SIG-M5 (cell line): Measurements from ENCODE around the gene C16orf89.
"Not testable (repeated sequence)": the region's sequence is repeated elsewhere in the genome, so short reads cannot be mapped to it uniquely, and the experiment has no call there.

Experiments used
- DNase-seq: peaks from one replicate; lab custom pipeline; 2025; lab: John Stamatoyannopoulos, UW

The C16orf89 gene

GRCh38 chr16:5084802-5085201 lies 19.0 kb upstream of the C16orf89 start:
- not testable (repeated sequence) for DNase-seq

- DNase-seq = not testable (repeated sequence)
These were observed 18.5 kb upstream of the C16orf89 start for GRCh38 chr16:5084099-5084731.

- DNase-seq = not testable (repeated sequence)
These were observed 17.9 kb upstream of the C16orf89 start for GRCh38 chr16:5083646-5084045.

GRCh38 chr16:5080996-5081395 lies 15.2 kb upstream of the C16orf89 start:
- not testable (repeated sequence) for DNase-seq

GRCh38 chr16:5080461-5080860 lies 14.7 kb upstream of the C16orf89 start:
- not testable (repeated sequence) for DNase-seq

GRCh38 chr16:5078626-5079025 lies 12.9 kb upstream of the C16orf89 start:
- no peak for DNase-seq

GRCh38 chr16:5077304-5077703 lies 11.5 kb upstream of the C16orf89 start:
- no peak for DNase-seq

- no peak for DNase-seq
These were observed 9.9 kb upstream of the C16orf89 start for GRCh38 chr16:5075637-5076036.

GRCh38 chr16:5073771-5074170 lies 8.0 kb upstream of the C16orf89 start:
- not testable (repeated sequence) for DNase-seq

GRCh38 chr16:5073279-5073629 lies 7.5 kb upstream of the C16orf89 start:
- no peak for DNase-seq

GRCh38 chr16:5072334-5073278 lies 6.8 kb upstream of the C16orf89 start:
- no peak for DNase-seq

GRCh38 chr16:5071681-5072333 lies 6.1 kb upstream of the C16orf89 start, which contains the start of gene ALG1:
TSS of gene ALG1 (plus strand) at chr16:5071843. CDS start at chr16:5071850, 7 bp downstream.
- DNase-seq = no peak

GRCh38 chr16:5071341-5071680 lies 5.6 kb upstream of the C16orf89 start:
- DNase-seq = no peak

GRCh38 chr16:5070431-5071186 lies 4.9 kb upstream of the C16orf89 start:
- no peak for DNase-seq

GRCh38 chr16:5069854-5070253 lies 4.1 kb upstream of the C16orf89 start:
- no peak for DNase-seq

- no peak for DNase-seq
These were observed 3.3 kb upstream of the C16orf89 start for GRCh38 chr16:5069048-5069447.

- DNase-seq = no peak
These were observed 755 bp upstream of the C16orf89 start for GRCh38 chr16:5066511-5066910.

- no peak for DNase-seq
These were observed 430 bp downstream of the C16orf89 start for GRCh38 chr16:5065326-5065725.

GRCh38 chr16:5064915-5065314 lies 841 bp downstream of the C16orf89 start:
- DNase-seq = no peak

GRCh38 chr16:5062790-5063765 lies 2.7 kb downstream of the C16orf89 start:
- DNase-seq = no peak

- DNase-seq = no peak
These were observed 3.7 kb downstream of the C16orf89 start for GRCh38 chr16:5062051-5062450.
